Transverse colon (tissue), 4 donors: ENCODE measurements around the gene PLB1. TPM values are rescaled to one million over a fixed set of nuclear protein-coding genes. Genes with fewer than 3 reads are reported as not detected.

Source experiments
- DNase-seq: peaks from one replicate; pipeline ENCODE4 v3.0.0-alpha.2; 2019
- H3K27ac ChIP-seq, 4 donors: fragments of 200-600 bp; sonication (generic); 2 replicates each; pipeline ENCODE4 v1.5.1; 2016 to 2018; ENCODE audit warnings: inconsistent platforms in 4 of 4
- H3K27me3 ChIP-seq: fragments of 200-600 bp; sonication (generic); 2 replicates; pipeline ENCODE4 v1.5.1; 2017; ENCODE audit warnings: inconsistent platforms
- H3K36me3 ChIP-seq, 4 donors: fragments of 200-600 bp; sonication (generic); 2 replicates each; pipeline ENCODE4 v1.5.1; 2017 to 2019; ENCODE audit warnings: inconsistent platforms in 4 of 4
- H3K4me1 ChIP-seq, 4 donors: fragments of 200-600 bp; sonication (generic); 2 replicates each; pipeline ENCODE4 v1.5.1; 2017 to 2020; ENCODE audit warnings: inconsistent platforms in 4 of 4
- H3K4me3 ChIP-seq, 4 donors: fragments of 200-600 bp; sonication (generic); 1 replicate in 1 of 4; 2 replicates in 3 of 4; pipeline versions ENCODE4 v1.5.1 to v1.6.1; 2017 to 2019; ENCODE audit warnings: inconsistent platforms in 4 of 4
- H3K9me3 ChIP-seq, 2 donors: fragments of 200-600 bp; sonication (generic); 2 replicates each; pipeline ENCODE4 v1.5.1; 2017 to 2019; ENCODE audit warnings: inconsistent platforms in 2 of 2
- CTCF ChIP-seq, 5 experiments: fragments of 200-600 bp in 3 of 5; fragments of 450-650 bp in 2 of 5; sonication (generic) in 3 of 5; IDR thresholded peaks; 1 replicate in 2 of 5; 2 replicates in 3 of 5; pipeline ENCODE4 v1.5.1; 2016 to 2017; ENCODE audit warnings: antibody characterized with exemption in 5 of 5, inconsistent platforms in 3 of 5, mild to moderate bottlenecking in 2 of 5, moderate library complexity in 1 of 5
- EP300 ChIP-seq: sonication (generic); formaldehyde crosslinking; IDR thresholded peaks from one replicate; pipeline ENCODE4 v1.6.1; 2017; ENCODE audit warnings: antibody characterized with exemption, low read depth
- POLR2A ChIP-seq: fragments of 450-650 bp; IDR thresholded peaks from one replicate; pipeline ENCODE4 v1.6.1; 2016; ENCODE audit warnings: antibody characterized with exemption, mild to moderate bottlenecking, moderate library complexity
- POLR2AphosphoS5 ChIP-seq, 3 donors: sonication (generic); formaldehyde crosslinking; IDR thresholded peaks; one replicate each; pipeline ENCODE4 v1.6.1; 2016; ENCODE audit warnings: antibody characterized with exemption in 3 of 3
- WGBS, 2 donors: methylation state at CpG; one replicate each; pipeline ENCODE4 v1.1.5; 2018; ENCODE audit warnings: low coverage in 1 of 2; 5-methylcytosine and 5-hydroxymethylcytosine counted together
- in situ Hi-C, 4 donors: fragments of 200-750 bp; cut with MboI; loops; one replicate each; pipeline versions ENCODE4 v1.15.0 to v1.15.1; 2017; ENCODE audit warnings: low sequenced_read_pairs in 3 of 4, low pct_ligation_motif_present in 1 of 4, low pct_unique_long_range_greater_than_20kb in 1 of 4
- intact Hi-C: fragments of 100-400 bp; cut with DNase I; formaldehyde crosslinking; loops from one replicate; pipeline ENCODE4 v1.15.1; 2023; ENCODE audit warnings: low total_unique reads
- total RNA-seq, 4 donors: library from RNA; depleted of rRNA; stranded (reverse); fragments of >200 nt; gene quantifications; one replicate each; pipeline ENCODE4 v1.1.0, GENCODE V29; 2016

The PLB1 gene
- 1 to 10 TPM in 2 of 4 donors, under 1 TPM in 2; 0.20 to 4.2 (median 1.8) TPM for total RNA-seq

GRCh38 chr2:28495551-28496250 is at the start of gene PLB1:
PLB1 (plus strand) TSS chr2:28496060; CDS start chr2:28496115, 55 bp downstream.
- intact Hi-C loops: no loop called here
- no peak for DNase-seq
- Histone ChIP-seq H3K27ac (no peak within 1 kb of the TSS), H3K36me3 (no peaks in the 10 kb centered on the region), H3K4me1 (peaks cover 0 to 14% (median 4%) of the 10 kb centered on the region in 4 donors), H3K4me3 (no peak within 1 kb of the TSS), H3K27me3 (no peaks in the 10 kb centered on the region), H3K9me3 (no peaks in the 10 kb centered on the region)
- TF ChIP-seq EP300 (no peak), POLR2AphosphoS5 (IDR thresholded peaks at IDR 0.05) (no peak), POLR2A (no peak), CTCF (IDR thresholded peaks at IDR 0.05) (no peak)
- in situ Hi-C loops: no loop called here
- 59% methylated on average over 14 of the region's 14 CpGs; no CpG with 5 or more reads in 1 of the 2 donors for WGBS, 2 donors

- Histone ChIP-seq H3K4me3 (no peak overlapping the region), H3K27me3 (no peaks in the 10 kb centered on the region), H3K4me1 (no peaks in the 10 kb centered on the region), H3K9me3 (no peaks in the 10 kb centered on the region), H3K36me3 (no peaks in the 10 kb centered on the region), H3K27ac (no peak overlapping the region)
- TF ChIP-seq POLR2A (no peak), POLR2AphosphoS5 (IDR thresholded peaks at IDR 0.05) (no peak), EP300 (no peak), CTCF (IDR thresholded peaks at IDR 0.05) (no peak)
- DNase-seq: no peak
- in situ Hi-C loops (loop anchor here in 1 of 4 donors (25.0 kb wide), 1 partner anchor 709 kb away; no protein-coding TSS in a partner anchor), intact Hi-C loops (no loop called here)
These were observed 49.3 kb upstream of the PLB1 start for GRCh38 chr2:28446531-28446930.

GRCh38 chr2:28447086-28447485 is 48.8 kb upstream of the PLB1 start:
- Histone ChIP-seq H3K9me3 (no peaks in the 10 kb centered on the region), H3K27me3 (no peaks in the 10 kb centered on the region), H3K27ac (no peak overlapping the region), H3K4me1 (no peaks in the 10 kb centered on the region), H3K36me3 (no peaks in the 10 kb centered on the region), H3K4me3 (no peak overlapping the region)
- DNase-seq: no peak
- in situ Hi-C loops (loop anchor here in 1 of 4 donors (25.0 kb wide), 1 partner anchor 710 kb away; no protein-coding TSS in a partner anchor), intact Hi-C loops (no loop called here)
- TF ChIP-seq CTCF (IDR thresholded peaks at IDR 0.05) (no peak), POLR2A (no peak), EP300 (no peak), POLR2AphosphoS5 (IDR thresholded peaks at IDR 0.05) (no peak)
- WGBS, 2 donors: 78% methylated on average over 3 of the region's 3 CpGs; no CpG with 5 or more reads in 1 of the 2 donors

GRCh38 chr2:28447943-28448792 is 47.7 kb upstream of the PLB1 start:
- WGBS, 2 donors: 78% methylated on average over 3 to 8 of the region's 8 CpGs
- H3K27me3 ChIP-seq: no peaks in the 10 kb centered on the region
- no peak for DNase-seq
- no peak for TF ChIP-seq EP300
- TF ChIP-seq POLR2AphosphoS5 (IDR thresholded peaks at IDR 0.05): no peak
- no peak for TF ChIP-seq POLR2A
- TF ChIP-seq CTCF (IDR thresholded peaks at IDR 0.05): no peak
- intact Hi-C loops (no loop called here), in situ Hi-C loops (loop anchor here in 1 of 4 donors (25.0 kb wide), 1 partner anchor 711 kb away; no protein-coding TSS in a partner anchor)
- H3K27ac ChIP-seq: peak overlapping the region in 3 of 4 donors; percentile 10 to 24 (median 23)
- no peaks in the 10 kb centered on the region for H3K36me3 ChIP-seq
- H3K4me1 ChIP-seq: no peaks in the 10 kb centered on the region
- no peaks in the 10 kb centered on the region for H3K9me3 ChIP-seq
- H3K4me3 ChIP-seq: no peak overlapping the region
